GM19240 (cell line): ENCODE data around the gene PNPLA2.
A peak's percentile ranks its signal among the peaks of the same experiment; 100 is the strongest.

Source experiments
- DNase-seq: peaks from one replicate; pipeline ENCODE4 v3.0.0; 2011; ENCODE audit warnings: low spot score; ENCODE audit not compliant: insufficient read length

Gene PNPLA2

DNA sequence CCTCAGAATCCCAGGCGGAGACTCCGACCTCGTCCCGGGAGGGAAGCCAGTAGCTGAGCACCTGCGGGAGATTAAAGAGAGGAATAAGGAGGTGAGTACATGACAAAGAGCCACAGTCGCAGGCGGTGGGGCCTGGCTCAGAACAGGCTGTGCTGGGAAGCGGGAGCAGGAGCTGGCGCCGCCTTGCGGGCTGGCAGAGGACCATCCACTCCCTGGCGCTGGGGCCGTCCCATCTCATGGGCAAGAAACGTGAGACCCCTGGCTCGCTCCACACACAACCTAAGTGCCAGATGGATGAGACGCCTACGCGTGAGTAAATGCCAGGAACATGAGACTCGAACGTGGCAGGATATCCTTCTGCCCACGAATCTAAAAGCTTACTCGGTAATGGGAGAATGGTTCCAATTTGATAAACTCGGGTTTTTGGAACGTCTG lies 35.1 kb upstream of the PNPLA2 start:
- no peak for DNase-seq

DNA sequence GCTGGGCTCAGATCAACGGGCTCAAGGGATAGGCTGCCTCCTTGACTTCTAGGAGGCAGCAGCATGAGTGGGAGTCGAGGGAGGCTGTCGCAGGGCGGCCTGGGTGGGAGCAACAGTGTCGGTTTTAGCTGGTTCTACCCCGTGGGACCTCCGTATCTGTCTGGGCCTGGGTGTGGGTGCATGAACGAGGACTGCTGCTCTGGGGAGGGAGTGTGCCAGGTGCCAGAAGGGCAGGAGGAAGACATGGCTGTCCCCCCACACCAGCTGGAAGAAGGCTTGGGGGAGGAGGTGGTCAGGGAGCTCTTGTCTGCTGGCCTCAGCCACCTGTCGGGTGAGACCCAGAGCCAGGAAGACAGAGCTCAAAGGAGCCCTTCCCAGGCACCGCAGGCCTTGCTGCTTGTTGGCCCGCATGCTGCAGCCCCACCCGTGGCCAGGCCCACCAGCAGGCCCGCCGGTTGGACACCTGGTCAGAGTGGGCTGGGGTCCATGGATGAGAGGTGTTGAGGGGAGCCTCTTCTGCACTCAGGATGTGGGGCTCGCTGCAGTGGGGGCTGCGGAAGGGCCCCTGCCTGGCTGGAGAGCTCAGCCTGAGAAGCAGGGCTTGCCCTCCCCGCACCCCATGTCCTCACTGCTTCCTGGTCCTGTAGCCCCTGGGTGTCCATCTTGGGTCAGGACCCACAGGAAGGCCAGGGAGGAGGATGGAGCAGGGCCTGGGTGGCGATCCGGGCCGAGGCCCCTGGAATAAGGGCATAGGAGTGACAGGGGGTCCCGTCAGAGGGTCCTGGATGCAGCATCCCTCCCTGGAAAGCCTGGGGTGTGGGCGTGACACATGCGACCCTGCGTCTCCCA lies 32.3 kb upstream of the PNPLA2 start:
- DNase-seq, result no peak

DNA sequence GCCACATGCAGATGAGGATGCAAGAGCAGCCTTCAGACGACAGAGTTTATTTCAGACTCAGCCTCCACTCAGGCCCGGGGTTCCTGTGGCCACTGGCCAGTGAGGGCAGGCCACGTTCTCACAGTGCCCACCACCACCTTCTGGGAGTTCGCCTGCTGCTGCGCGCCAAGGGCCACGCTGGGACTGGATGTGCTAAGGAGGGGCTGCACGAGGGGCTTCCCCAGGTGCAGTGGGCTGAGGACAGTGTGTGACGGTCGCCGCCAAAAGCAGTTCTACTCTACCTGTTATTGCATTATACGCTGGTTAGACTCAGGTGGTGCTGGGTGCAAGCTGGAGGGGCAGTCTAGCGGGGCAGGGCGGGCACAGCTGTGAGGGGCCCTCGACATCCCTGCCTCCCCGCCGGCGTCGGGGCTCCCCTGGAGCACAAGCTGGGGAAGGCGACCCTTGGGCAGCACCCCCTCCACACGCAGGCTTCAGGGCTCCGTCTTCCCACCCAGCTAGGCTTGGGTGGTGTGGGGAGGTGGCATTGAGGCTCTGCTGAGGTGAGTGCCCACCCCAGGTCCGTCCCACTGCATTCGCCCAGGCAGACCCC lies 31.5 kb upstream of the PNPLA2 start:
- DNase-seq, result no peak

DNA sequence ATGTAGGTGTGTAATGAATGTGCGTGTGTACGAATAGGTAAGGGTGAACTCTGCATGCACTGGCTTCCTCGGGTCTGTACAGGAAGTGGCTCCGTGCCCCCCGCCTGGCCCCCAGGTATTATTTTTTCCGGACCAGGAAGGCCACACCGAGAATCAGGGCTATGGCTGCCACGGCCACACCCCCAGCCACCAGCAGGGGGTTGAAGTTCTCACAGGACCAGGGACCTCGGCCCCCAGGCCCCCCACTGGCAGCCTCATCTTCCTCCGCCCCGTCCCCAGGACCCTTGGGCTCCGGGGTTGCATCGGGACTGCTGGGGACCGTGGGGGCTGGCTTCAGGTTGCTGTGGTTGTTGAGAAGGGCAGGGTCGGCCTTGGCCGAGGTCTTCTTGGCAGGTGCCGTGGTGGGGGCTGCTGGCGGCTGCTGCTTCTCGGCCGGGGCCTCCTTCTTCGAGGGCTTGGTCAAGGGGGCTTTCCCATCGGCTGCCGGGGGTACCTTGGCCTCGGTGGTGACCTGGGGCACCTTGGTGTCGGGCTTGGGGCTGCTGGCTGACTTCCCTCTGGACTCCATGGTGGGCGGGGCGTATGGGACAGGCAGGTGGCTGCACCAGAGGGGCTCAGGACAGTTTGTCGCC lies 30.6 kb upstream of the PNPLA2 start:
- DNase-seq, result no peak

DNA sequence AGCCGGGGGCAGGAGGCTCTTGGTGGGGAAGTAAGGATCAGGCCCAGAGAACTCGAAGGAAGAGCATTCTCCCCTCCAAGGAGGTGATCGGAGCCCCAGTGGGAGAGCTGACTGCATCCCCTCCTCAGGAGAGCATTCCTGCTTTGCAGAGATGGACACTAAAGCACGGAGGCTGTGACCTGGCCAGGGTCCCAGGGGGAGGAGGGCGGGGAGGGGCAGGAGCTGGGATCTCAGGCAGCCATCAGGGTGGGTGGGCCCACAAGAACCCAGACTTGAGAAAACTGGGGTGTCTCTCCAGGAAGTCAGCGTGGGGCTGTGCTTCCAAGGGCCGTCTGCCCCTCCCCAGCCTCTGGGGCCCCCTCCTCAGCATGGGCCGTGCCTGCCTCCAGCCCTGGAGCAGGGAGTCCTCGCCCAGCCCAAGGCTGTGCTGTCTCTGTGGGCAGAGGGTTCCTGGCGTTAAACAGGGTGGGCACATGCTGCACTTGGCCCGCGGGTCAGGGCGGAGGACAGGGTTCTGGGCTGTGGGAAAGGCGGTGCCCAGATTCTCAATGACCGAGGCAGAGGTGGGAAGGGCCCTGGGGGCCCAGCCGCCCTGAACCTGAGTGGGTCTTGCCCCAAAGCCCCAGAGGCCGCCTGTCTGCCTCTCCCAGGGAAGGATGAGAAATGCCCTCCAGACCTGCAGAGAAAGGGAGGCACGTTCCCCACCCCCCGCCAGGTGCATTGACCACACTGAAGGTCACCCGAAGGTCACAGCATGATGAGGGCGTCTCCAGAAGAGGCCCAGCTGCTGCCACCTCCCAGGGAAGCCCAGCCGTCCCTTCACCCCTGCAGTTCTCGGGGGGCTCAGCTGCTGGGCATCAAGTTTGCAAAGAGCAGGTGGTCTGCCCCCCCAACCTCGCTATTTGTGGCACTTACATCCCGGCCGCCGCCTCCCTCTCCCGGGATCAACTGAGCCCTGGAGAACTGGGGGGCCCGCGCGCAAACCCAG lies 29.5 kb upstream of the PNPLA2 start:
- DNase-seq, result no peak

DNA sequence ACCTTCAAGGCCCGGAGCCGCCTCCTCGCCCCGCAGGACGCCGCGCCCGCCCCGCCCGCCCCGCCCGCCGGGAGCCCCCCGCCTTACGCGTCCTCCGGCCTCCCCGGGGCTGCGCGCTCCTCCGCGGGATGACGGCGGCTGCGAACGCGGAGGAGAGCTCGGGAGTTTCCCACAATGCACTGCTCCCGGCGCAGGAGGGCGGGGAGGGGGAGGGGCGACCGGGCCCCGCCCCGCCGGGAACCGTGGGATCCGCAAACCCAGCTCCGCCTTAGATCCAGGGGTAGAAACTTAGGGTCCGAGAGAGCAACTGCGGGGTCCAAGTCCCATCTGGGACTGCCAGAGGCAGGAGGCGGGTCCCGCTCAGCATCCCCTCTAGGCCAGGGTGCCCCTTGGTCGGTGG lies 28.8 kb upstream of the PNPLA2 start, which contains the start of gene CEND1:
Gene CEND1, minus strand, starts transcription at position 148 of the 400 bp plus-strand sequence. CDS start 1,514 bp downstream, outside the sequence.
- no peak for DNase-seq

DNA sequence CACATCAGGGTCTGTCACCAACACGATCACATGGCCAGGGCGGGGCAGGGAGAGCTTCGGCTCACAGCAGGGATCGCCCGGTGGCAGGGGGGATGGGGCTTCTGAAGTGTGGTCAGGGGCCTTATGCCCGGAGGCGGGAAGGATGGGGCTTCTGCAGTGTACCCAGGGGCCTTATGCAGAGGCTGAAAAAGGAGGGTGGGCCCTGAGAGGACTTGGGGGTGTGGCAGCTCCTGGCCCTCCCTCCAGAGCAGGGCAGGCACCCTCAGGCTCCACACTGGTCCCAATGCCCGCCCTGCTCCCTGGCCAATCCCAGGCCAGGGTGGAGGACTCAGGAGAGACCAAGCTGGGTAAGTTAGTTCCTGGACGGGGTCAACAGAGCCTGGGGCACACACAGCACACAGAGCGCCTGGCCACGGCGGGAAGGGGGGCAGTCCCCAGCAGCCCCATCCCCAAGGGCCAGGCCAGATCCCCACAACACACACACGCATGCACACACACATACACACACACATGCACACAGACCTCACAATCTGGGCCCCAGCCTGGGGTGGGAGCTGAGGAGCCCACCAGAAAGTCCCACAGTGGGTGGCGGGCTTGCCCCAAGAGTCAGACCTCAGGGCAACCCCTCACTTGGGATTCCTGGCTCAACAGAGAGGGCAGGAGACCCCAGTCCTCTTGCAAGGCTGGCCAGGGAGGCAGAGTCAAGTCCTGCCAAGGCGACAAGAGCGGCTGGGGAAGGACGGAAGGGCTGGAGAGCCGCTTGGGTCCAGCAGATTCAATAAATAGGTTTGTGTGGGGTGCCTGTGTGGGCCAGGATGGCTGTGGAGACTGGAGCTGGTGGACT lies 27.8 kb upstream of the PNPLA2 start:
- DNase-seq, result no peak

DNA sequence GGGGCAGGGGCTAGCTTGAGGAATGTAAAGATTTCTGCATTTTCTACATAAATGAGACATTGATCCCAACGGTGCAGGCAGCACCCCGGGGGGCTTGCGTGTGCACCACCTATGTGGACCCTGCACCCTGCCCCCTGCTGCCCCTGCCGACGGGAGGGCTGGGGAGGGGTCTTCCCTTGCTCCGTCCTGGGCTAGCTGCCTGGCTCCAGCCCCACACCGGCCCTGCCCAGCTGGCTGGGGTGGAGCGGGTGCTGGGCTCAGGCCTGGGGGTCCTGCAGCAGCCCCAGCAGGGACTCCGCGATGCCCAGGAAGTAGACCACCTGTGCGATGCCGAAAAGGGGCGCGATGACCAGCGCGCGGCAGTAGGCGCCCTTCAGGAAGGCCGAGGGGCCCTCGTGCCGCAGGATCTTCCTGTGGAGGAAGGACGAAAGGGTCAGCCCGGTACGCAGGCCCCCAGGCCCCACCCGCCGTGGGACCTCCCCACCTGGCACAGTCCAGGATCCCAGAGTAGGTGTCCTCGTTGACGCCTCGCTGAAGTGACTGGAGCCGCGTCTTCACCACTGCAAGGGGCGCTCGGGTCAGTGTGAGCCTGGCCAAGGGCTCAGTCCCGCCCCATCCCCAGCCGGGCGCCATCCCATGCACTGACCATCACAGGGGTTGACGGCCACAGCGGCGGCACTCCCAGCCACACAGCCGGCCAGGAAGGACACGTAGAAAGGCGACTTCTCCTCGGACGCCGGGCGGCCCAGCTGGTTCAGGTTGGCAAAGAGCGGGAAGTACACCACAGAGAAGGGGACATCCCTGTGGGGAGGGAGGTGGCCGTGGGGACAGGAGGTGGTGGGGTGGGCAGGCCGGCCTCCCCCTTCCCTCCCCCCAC lies 26.8 kb upstream of the PNPLA2 start:
- no peak for DNase-seq

DNA sequence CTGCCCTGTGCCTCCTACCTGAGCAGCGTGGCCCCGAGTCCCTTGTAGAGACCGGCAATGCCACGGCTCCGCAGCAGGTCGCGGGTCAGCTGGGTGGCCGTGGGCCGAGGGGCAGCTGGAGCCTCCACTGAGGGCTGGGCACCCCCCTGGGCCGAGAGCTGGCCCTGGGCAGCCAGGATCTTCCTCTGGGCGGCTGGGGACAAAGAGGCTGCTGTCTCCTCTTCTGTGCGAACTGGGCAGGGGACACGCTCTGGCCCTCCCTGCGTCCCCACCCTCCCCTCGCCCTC lies 26.2 kb upstream of the PNPLA2 start:
- DNase-seq, result no peak

DNA sequence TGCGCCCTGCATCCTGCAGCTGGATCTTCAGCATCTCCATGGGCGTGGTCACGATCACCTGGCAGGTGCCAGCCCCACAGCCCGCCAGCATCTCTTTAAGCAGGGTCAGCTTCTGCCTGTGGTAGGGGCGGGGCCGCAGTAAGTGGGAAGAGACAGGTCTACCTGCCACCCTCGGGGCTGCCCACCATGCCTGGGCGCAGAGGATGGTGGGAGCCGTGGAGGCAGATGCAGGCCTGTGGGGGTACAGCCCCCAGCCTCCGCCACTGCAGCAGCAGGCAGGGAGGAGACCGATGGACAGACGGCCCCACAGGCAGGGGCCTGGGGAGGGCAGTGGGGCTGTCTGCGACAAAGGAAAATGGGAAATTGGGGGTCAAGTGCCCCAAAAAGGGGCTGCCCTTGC lies 25.8 kb upstream of the PNPLA2 start:
- no peak for DNase-seq

DNA sequence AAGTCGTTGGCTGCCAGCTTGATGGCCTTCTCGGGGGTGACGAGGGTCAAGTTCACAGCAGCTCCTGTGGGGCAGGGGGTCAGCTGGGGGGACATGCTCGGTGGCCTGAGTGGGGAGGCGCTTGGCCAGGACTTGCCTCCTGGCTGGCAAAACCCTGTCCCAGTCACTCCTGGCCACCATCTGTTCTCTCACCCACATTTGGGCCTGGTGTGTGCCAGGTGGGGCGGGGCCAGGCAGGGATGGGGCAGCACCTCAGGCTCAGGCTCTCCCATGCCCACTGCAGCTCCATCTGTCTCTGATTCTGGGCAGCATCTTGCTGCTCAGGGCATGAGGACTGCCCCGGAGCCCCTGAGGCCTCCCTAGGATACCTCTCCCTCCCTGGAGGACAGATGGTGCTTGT lies 25.2 kb upstream of the PNPLA2 start:
- no peak for DNase-seq

DNA sequence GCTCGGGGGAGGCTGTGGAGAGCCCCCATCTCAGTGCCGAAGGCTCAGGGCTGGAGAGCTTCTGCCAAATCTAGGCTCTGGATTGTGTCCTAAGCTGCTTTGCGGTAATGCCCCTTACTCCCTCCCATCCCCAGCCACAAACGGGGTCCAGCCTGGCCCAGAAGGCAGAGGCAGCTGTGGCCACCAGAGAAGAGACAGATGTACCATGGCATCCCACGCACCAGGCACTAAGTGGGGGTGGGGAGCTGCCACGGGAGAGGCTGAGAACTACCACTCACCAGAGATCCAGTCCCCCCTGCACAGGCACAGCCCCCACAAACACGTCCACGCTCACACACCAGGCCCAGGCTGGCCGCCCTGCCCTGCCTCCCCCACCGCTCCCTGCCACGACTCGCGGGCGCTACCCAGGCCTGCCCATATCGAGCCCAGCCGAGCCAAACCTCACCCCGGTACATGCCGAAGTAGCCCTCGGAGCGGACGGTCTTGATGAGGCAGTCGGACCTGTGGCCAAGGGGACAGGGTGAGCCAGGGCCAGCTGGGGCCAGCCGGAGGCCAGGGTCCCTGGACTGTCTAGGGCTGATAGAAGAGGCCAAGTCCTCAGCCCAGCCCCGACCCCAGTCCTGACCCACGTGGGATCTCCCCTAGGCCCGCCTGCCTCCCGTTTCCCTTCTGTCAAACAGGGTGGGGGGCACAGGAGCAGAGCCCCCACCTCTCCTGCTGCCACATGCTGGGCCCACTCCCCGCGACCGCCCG lies 24.5 kb upstream of the PNPLA2 start:
- DNase-seq, result no peak

DNA sequence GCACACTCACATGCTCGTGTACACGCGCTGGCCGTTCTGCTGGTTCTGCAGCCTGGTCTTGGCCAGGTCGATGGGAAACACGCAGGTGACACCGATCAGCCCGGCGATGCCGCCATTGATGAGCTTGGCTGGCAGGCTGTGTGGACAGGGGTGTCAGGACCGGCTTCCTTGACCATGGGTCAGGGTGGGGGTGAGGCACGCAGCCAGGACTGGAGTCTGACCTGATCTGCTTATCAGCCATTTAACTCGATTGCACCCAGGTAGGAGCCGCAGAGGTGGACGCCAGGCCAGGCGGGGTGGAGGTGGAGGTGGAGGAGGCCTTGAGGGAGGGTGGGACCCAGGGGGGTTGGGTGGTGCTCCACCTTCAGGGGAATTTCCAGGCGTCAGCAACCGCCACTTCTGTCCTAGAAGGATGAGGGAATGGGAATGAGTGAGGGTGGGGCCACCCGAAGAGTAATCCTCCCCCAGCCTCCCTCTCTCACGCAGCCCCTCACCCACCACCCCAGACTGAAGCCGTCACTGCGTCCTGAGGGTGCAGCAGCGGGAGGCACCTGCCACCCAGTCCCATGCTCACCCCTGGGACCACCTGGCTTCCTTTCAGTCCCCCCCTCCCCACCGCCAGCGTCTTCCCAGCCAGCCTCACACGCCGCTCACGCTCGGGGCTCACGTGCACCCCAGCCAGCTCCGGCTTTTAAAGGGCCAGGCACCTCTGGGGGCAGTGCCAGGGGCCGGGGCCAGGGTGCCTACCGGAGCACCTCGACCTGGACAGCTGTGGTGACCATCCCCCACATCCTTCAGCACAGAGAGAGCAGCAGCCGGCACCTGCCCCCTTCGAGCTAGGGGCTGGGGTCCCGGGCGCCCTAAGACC lies 23.7 kb upstream of the PNPLA2 start:
- DNase-seq, result no peak

DNA sequence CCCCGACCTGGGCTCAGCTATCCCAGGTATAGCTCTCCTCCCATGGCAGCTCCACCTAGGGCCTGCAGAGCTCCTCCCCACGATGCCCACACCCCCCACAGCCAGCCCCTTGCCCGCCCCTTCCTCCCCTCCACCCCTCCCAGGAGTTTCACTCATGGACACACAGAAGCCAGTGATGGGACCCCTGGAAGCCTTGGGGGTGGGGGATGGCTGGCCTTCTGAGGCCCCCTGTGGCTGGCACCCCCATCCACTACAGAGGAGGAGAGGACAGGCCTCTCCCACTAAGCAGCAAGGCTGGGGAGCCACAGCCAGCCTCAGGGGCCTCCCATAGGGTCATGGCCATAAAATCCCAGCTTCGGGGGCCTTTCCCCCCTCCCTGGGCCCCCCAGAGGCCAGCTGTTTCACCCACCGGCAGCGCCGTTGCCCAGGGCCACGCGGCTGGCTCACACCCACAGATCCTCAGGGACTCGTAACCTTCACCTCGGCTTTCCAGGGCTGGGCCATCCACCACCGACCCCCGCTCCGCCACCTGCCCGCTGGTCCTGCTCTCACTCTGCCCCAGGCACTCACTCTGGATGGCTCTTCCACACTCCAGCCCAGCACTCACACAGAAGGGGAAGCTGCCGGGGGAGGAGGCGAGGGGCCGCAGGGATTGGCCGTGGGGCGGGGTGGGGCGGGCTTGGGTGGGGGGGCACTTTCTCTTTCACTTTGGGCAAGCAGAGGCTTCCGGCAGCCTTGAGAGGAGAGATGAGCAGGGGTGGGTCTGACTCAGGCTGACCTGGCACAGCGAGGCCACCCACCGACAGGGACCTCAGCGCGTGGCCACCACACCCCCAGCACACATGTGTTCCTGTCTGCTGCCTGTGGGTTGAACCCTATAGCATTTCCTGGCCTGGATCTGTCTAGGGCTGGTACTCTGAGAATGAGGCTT lies 22.8 kb upstream of the PNPLA2 start:
- DNase-seq, result peak; percentile 98

DNA sequence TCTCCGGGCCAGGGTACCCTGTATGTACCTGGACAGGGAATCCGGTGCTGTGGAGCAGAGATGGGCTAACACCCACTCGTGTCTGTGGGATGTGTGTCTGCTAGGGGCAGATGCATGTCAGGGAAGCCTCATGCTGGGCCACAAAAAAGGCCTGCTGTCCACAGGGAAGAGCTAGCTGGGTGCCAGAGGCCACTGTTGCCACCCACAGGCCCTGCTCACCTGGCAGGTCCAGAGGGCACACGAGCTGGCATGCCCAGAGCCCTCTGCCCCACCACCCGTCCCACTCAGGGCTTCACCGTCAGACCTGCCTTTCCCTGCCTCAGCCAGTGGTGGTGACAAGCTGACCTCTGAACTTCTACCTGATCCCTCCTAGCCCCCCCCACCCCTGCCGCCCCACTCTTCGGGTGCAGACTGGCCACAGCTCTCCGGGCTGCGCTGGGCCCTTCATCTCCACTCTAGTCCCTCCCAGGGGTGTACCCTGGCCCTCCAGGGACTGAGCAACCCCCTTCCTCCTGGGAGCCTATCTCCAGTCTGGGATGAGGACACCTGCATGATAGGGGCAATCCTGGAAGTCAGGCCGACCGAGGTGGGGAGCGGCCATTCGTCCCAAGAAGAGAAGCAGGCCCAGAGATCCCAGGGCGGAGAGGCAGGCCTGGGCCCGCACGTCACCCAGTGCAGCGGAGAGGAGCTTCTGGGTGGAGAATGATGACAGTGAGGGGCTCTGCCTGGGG lies 22.0 kb upstream of the PNPLA2 start:
- no peak for DNase-seq
